NCI-H774 (cell line): ENCODE results near the gene CELF2.

Experiments used
- DNase-seq: peaks from one replicate; lab custom pipeline; 2025; lab: John Stamatoyannopoulos, UW

The CELF2 gene

DNA sequence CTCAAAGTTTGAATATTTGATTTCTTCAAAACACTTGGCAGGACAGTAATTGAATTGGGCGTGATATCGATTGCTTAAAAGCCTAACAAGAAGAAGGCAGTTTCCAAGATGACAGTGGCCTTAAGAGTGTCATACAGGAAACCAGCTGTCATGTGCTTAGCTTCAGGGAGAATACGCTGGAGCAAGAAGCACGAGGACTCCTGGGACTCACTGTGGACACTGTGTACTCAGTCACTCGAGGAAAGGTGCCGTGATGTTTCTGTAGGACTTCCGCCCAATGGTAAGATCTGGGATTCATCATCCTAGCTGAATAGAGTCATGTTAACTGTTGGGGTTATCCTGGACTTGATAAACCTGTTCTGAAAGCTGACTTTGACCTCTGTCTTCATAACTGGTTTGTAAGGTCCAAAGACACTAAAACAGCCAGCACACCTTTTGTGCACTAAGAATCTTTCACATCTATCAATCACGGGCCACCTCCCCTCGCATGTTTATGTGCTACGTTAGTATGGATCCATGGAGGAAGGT, 113.5 kb downstream of the CELF2 start:
- DNase-seq, result no peak

DNA sequence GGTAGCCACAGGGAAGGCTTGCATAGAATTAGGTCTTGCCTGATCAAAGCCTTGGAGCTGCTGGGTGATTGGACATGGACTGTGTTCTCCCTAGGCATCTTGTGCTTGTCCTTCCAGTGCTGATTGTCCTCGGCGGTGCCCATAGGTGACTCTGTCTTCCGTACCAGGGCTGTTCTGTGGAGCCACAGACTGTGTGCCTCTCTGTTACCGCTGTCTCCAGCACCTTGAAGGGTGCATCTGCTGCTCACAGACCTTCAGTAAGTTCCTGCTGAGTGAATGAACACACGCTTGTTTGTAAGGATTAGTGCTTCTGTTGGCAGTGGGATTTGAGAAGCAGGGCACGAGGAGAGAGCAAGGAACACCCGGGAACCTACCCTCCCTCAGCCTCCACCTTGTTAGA, 116.7 kb downstream of the CELF2 start:
- DNase-seq, result no peak

DNA sequence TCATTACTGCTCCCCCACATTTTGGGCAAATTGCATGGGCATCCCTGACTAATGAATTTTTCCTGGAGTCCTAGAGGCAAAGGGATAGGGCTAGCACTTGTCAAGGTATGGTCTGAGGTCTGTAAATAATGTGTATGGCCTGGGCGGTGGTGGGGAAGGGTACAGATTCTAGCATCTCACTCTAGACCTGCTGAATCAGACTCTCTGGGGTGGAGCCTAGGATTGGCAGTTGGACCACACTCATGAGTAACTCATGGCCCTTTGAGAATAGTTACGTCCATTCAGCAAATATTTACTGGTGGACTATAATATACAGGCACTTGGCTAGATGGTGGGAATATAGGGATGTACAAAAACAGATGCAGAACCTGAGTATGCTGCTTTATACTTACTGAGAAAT, 118.0 kb downstream of the CELF2 start:
- DNase-seq, result no peak

DNA sequence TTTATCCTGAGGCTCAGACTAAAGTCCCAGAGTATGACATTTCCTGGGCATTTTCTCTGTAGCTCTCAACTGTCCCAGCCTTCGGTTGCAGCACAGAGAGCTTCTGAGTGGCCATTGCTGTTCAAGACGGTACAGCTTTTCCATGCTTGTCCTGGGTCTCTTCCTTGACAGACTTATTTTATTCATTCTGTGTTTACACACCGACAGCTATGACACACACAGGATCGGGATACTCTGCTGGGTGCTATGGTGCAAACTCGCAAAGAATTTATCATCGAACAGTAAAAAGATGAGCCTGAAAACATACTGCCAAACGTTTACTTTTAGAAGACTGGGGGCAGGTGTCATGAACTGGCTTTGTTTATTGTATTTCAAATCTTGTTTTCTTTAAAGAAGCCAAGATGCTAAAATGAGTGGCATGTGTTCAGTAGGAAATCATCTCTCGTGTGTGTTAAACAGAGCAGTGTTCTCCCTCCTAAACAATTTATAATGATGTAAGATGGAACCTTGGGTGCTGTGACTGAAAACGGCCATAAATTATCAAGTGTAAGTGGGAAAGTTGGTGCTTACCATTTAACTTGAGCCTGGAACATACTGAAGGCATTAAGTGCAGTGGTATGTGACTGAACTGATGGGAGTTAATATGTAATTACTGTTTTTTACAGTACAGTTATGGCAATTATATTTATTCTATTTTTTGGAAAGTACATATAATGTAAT, 120.8 kb downstream of the CELF2 start:
- DNase-seq, result no peak

DNA sequence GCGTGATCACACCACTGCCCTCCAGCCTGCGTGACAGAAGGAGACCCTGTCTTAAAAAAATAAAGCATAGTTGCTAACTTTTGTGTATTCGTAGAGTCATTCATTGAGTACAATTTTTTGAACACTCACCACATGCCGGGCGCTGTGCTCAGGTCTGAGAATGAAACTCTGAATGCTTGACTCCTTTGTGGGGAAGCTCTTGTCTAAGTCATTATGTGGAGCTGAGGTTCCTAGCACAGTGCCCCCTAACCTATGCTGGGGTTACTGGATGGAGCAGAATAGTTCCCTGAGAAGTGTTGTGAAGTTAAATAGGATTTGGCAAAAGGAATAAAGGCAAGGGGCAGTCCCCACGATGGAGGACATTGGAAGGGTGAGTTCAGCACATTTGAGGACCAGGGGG, 123.3 kb downstream of the CELF2 start:
- DNase-seq, result no peak

DNA sequence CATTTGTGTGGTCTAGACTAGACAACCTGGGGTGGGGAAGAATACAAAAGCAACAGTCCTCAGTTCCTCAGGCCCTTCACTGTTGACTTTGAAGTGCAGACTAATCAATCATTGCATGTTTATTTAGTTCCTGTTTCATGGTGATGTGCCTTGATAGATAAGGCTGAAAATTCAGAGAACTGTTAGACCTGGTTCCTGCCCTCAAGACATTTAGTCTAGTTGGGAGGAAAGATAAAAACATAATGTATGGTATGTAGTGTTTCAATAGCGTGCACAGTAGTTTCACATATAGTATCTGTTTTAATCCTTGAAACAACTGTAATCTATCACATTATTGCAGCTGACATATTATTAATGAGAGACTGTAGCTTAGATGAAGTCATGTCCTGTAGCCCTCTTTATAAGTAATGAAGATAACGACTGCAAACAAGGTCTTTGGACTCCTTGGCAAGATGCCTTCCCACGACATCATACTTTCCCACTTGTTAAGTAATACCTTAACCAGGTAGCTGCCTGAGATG, 124.0 kb downstream of the CELF2 start:
- no peak for DNase-seq

DNA sequence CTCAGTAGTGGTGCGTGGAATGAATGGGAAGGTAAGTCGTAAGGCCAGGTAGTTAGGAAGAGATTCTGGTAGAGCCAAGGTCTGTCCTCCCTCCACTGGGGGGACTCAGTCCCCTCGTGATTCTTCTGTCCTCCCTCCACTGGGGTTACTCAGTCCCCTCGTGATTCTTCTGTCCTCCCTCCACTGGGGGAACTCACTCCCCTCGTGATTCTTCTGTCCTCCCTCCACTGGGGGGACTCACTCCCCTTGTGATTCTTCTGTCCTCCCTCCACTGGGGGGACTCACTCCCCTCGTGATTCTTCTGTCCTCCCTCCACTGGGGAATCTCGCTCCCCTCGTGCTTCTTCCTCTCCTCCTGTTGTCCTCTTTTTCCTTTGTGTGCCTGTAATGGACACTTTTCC, 125.1 kb downstream of the CELF2 start:
- no peak for DNase-seq

DNA sequence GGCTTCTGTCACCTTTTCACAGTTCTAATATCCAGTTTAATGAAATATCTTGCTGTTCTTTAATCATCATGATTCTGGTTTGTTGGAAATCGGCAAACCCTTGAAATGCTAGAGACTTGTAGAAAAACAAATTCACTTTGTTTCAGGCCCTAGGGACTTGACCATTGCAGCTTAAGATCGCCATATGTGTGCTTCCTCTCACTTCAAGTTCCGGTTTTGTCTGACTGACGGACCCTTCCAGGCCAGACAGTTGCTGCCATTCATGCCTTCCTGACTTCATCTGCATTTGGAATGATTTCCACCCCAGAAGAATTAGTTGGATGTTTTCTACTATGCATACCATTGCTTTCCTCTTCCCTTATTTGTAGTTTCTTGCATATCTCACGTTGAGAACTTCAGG, 125.6 kb downstream of the CELF2 start:
- DNase-seq, result no peak

DNA sequence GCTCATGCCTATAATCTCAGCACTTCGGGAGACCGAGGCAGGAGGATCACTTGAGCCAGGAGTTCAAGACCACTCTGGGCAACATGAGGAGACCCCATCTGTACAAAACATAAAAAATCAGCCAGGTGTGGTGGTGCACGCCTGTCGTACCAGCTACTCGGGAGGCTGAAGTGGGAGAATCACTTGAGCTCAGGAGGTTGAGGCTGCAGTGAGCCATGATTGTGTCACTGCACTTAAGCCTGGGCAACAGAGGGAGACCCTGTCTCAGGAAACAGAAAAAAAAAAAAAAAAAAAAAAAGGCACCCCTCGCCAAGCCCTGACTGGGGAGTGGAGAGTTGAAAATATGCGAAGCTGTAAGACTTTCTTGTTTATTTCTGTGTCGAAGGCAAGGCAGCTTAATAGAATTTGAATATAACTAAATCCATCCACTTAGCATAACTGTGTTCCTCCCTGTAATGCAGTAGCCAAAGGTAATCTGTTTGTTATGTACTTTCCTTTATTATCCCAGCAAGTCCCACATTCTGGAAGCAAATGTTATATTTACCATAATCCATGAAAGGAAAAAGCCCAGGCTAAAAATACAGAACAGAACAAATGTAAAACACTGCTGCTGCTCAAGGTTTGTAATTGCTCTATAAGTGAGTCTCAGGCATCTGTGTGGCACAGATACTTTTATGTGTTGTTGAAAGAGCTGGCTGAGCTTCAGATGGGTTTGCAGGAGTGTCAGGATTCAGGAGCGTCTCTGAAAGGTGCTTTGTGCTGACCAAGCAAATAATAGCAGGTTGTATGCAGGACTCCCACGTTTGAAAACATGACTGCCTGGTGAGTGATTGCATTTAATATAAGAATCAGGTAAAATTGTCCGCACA, 127.2 kb downstream of the CELF2 start:
- no peak for DNase-seq

DNA sequence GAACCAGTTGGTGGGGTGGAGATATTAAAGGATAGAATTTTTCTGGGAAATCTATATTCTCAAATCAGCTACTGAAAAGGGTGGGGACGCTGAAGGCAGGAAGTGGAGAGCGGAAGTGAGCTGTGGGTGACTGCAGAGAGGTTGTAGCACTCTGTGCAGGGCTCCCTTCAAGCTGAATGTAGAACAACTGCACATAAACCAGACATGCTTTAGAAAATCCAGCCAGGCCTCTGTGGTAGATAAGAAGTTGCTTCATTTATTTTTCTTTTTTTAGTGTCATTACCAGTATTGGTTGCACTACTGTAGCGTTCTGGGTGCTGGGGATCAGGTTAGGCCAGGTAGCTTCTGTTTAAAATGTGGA, 127.8 kb downstream of the CELF2 start:
- DNase-seq, result no peak

DNA sequence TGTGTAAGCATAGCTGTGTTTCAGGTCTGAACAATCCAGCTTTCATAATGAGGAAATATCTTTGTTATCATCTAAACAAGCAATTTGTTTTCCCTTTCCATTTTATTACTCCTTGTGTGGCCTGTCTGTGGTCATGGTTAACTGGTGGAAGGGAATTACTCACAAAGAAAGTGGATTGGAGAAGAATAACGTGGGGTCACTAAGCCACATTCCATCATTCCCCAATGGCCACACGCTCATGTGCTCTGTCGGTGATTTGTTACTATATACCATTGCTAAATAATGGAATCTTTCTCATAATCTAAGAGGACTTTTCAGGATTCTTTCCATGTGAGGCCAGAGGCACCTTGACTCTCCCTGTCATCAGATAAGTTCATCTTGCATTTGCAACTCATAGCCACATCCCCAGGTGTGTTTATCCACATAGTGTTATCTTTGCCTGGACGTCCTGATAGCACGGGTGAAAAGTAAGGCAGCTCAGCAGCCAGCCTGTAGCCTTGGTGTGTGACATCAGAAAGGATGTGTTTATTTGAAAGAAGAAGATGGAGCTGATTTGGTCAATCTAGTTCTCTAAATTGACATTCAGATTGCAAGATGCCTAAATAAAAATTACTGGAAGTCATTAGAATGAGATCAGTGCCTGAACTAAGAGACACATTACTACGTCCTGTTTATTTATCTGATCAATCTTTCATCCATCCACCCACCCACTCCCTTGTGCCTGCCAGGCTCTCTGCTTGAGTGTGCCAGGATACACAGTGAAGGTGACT, 128.9 kb downstream of the CELF2 start:
- DNase-seq, result no peak

DNA sequence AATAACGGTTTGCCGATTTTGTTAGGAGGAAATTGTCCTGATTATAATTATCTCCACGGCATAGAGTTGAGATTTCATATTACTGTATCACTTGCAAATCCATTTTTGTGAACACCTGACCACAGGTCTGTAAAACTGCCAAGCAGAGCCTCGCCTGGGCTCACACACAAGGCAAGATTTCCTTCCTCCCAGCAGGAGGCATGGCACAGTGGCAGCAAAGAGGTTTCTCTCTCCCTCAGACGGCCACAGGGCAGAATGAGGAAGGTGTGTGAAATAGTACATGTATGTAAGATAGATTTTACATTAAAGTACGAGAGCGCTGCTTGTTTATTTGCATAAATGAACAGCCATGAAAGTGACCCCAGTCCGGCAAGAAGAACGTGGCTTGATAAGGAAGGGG, 130.1 kb downstream of the CELF2 start:
- no peak for DNase-seq

DNA sequence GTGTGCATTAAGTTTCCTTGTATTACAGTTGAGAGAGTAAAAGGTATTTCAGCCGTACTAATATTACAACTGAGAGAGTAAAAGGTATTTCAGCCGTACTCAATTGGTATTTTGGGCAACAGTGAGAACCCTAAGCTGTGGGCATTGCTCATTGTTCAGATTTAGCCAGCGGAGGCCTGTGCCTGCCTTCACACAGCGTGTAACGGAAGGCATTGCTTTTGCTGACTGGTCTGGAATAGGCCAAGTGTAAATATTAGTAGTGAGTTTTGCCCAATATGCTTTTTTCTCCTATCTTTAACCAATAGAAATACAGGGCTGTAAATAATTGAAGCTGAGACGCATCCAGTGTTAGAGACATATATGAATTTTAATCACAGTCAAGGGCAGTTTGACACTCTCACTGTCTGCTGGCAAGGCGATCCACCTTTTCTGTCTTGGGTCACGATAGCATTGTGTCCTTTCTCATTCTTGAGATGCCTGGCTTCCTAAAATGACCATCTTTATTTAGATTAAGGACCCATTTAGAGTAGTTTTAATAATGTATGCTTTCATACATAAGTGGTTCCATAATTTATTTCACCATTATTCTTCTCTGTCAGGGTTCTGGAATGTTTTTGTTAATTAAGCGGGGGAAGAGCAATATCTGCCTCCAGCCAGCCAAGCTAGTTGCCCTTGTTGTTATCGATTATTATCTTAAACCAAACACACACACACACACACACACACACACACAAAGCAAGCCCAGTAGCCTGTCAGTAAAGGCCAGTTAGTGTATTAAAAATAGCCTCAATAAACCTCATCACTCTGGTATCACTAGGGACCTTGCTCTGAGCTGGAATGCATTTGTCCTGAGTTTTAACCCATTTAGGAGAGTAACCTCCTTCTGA, 130.7 kb downstream of the CELF2 start:
- DNase-seq, result no peak

DNA sequence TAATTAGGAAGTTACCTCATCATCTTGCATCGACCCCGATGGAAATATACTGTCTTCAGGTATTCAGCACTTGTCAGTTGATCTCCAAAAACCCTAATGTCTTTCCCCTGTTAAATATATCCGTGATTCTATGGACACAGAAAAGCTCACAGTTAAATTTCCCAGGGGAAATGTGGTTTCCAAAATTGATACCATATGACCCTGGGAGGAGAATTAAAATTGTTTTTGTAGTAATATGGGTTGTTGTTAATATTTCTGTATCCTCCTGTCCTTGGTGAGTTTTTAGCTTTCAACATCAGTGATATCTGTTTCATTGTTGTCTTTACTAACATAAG, 132.1 kb downstream of the CELF2 start:
- no peak for DNase-seq

DNA sequence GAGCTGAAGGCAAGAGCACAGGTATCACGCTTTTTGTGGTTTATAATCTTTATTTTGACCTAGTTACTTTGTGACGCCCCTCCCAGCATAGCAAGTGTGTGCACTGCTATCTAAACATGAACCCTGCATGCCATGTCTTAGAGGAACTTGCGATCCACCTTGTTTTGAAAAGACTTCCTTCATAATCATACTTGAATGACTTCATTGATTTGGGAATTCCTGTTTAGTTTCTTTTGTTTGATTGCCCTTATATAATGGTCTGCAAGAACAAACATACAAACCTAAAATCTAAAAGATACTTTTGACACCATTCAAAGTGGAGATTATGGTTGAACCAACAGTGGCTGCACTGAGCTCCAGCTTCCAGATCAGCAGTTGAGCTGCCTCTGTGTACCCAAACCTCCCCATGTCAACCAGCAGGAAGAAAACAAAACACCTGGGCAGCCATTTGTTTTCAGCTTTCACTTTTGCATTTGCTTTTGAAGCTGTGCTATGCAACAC, 132.6 kb downstream of the CELF2 start:
- no peak for DNase-seq

DNA sequence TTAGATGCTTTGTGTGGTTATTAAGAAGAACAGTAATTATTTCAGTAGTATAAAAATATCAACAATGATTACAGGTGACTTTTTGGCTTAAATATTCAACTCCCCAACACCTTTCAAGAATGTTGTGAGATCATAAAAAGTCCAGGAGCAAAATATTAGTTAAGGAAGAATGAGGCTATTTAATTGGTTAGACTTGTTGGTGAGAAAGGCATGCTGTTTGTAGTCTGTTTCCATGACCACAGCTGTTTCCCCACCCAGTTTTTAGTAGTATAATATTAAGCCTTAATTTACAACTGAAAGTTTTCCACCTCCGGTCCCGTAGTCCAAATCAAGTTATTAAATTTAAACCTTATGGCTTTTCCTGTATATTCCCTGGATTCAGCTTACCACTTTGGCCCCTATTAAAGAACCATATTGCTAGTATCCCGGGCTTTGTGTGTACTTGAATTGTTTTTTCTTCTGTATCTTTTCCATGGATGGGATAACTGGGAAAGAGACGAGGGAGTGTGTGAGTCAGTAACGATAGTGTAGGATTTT, 133.3 kb downstream of the CELF2 start:
- DNase-seq, result no peak

DNA sequence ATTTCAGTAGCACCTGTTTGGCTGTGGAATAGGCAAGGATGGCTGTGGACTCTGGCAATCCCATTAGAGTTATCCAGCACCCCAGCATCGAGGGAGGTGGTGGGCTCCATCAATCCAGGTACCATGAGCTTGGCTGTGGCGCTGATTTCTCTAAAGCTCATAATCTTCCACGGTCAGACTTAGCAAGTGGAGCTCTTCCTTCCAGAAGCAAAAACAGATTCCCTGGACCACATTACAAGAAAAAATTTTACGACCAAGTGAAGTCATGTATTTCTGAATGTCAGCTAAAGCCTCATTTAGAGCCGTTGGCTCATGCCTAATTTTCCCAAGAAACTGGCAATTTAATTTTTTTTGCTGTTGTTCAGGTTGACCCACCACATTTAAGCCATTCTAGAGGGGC, 135.1 kb downstream of the CELF2 start:
- no peak for DNase-seq

DNA sequence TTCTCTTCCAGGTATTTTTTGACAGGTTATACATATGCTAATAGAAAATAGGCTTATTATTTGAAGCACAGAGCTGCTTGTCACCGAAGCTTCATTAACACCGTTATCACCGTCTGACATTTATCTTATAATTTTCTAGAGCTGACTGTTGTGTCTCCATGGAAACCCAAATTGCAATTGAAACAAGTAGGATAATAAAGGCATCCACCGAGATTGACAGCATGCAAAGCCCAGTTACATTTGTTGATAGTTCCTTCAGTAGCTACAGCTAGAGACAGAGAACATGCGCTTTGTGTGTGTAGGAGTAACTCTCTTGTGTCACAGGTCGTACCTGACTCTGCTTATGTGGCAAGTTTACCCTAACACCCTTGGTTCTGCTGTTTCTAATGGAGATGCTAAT, 135.6 kb downstream of the CELF2 start:
- DNase-seq, result no peak

DNA sequence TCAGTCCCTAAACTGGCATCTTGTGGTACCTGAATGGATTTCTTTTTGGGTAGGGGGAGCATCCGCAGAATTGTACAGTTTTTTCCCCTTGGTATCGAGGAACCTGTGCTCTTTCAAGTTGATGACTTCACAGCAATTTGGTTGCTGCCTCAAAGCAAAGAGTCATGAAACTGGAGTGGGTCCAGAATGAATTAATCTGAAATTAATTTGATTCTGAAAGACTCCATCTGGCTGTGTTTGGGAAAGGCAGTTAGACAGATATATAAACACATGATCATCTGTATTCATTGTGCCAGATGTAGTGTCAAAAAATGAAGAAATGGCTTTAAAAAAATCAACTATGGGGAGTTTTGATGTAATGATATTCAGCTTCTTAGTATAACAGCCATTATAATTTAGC, 136.1 kb downstream of the CELF2 start:
- DNase-seq, result no peak

DNA sequence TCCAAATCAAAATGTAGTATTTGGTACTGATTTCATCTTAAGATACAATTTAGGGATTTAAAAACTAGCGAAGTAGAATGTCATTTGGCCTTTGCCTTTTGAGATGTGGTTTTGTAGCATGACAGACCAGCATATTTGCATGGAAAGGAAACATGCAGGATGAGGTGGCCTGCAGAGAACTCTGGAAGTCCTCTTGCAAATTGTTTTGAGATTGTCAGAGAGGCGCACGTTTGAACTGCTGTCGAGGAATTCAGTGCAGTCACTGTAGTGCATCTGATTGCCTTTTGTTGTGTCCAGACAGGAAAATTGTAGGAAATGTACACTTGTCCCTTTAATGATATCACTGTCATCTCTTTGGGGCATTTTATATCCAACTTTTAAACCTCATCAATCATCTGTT, 136.7 kb downstream of the CELF2 start:
- no peak for DNase-seq

DNA sequence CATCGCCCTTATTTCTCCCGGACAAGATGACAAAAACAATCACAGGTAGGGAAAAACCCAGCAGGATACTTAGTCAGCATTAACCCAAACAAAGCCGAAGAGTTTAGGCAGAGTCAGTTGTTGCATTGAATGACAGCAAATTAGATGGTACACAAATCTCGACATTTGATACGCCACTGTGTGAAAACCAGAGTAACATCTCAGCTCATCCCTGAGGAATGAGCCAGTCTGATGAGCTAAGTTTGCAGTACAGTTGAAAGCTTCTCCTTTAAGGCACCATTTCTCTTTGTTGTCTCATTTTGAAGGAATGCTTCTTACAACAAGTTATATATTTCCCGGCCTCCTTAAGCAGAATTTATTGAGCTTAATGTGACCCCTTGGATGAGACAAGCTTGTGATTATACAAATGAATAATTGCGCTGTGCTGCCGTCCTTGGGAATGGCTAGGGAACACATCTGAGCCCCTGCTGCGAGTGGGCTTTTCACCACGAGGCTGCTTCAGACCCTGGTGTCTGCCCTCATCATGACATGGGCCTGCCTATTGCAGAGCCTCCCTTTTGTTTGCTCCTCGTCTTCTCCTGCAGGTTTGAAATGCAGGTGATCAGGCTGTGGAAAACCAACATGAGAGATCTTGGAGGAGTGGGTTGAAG, 137.3 kb downstream of the CELF2 start:
- DNase-seq, result no peak
